ENCODE data around the gene PLEKHA6. TPM values are rescaled to one million over a fixed set of nuclear protein-coding genes. Genes with fewer than 3 reads are reported as not detected.

PLEKHA6 gene, protein sequence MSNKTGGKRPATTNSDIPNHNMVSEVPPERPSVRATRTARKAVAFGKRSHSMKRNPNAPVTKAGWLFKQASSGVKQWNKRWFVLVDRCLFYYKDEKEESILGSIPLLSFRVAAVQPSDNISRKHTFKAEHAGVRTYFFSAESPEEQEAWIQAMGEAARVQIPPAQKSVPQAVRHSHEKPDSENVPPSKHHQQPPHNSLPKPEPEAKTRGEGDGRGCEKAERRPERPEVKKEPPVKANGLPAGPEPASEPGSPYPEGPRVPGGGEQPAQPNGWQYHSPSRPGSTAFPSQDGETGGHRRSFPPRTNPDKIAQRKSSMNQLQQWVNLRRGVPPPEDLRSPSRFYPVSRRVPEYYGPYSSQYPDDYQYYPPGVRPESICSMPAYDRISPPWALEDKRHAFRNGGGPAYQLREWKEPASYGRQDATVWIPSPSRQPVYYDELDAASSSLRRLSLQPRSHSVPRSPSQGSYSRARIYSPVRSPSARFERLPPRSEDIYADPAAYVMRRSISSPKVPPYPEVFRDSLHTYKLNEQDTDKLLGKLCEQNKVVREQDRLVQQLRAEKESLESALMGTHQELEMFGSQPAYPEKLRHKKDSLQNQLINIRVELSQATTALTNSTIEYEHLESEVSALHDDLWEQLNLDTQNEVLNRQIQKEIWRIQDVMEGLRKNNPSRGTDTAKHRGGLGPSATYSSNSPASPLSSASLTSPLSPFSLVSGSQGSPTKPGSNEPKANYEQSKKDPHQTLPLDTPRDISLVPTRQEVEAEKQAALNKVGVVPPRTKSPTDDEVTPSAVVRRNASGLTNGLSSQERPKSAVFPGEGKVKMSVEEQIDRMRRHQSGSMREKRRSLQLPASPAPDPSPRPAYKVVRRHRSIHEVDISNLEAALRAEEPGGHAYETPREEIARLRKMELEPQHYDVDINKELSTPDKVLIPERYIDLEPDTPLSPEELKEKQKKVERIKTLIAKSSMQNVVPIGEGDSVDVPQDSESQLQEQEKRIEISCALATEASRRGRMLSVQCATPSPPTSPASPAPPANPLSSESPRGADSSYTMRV
- total RNA-seq: 10 to 100 TPM in 3 of 4 donors, 1 to 10 TPM in 1; 3.7 to 15.4 (median 12.8) TPM

DNA sequence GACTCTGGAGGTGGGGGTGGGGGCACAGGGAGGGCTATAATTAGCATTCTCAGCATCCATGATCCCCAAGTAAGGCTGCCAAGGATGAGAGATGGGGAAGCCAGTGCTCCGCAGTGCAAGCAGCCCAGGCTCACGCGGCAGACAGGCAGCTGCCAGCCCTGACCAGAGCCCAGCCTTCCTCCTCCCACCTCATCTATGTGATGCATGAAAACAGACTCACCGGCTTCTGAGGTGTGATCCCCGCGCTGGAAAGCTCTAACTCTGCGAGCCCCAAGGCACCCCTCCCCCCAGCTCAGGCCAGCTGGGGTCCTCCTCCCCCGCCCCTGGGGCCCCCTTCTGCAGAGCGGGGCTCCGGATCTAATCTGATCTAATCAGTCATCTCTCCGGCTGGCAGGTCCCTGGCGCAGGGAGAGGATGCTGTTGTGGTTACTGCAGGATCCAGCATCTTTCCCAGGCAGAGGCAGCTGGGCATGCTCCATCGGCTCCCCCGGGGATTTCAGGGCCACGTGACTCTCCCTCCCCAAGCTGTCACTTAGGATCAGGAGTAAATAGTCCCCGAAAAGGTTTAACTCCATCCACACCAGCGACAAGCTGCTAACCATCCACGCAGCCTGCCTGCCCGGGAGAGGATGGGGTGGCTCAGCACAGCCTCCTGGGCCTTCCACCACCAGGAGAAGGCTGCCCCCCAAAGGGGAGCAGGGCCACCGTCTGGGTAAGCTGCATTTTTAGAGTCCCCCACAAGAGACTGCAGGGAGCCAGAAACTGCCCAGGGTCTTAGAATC, at the start of gene PLEKHA6:
Gene PLEKHA6, minus strand, starts transcription at position 456 of the 782 bp plus-strand sequence. CDS start 86,202 bp downstream, outside the sequence.
- Histone ChIP-seq H3K27ac (no peak within 1 kb of the TSS), H3K27me3 (peaks cover 9% of the 10 kb centered on the region), H3K4me1 (peaks cover 28% of the 10 kb centered on the region), H3K36me3 (no peaks in the 10 kb centered on the region), H3K4me3 (no peak within 1 kb of the TSS), H3K9me3 (no peaks in the 10 kb centered on the region)
- DNase-seq (ENCODE audit: low spot score in 2 of 2): no peak
- WGBS: 20% methylated on average over 15 of the region's 20 CpGs
- TF ChIP-seq POLR2A (IDR thresholded peaks at IDR 0.05) (no peak), EP300 (IDR thresholded peaks at IDR 0.05) (no peak), POLR2AphosphoS5 (IDR thresholded peaks at IDR 0.05) (no peak)
- TF ChIP-seq, protein P1, sequence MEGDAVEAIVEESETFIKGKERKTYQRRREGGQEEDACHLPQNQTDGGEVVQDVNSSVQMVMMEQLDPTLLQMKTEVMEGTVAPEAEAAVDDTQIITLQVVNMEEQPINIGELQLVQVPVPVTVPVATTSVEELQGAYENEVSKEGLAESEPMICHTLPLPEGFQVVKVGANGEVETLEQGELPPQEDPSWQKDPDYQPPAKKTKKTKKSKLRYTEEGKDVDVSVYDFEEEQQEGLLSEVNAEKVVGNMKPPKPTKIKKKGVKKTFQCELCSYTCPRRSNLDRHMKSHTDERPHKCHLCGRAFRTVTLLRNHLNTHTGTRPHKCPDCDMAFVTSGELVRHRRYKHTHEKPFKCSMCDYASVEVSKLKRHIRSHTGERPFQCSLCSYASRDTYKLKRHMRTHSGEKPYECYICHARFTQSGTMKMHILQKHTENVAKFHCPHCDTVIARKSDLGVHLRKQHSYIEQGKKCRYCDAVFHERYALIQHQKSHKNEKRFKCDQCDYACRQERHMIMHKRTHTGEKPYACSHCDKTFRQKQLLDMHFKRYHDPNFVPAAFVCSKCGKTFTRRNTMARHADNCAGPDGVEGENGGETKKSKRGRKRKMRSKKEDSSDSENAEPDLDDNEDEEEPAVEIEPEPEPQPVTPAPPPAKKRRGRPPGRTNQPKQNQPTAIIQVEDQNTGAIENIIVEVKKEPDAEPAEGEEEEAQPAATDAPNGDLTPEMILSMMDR (IDR thresholded peaks at IDR 0.05): no peak

DNA sequence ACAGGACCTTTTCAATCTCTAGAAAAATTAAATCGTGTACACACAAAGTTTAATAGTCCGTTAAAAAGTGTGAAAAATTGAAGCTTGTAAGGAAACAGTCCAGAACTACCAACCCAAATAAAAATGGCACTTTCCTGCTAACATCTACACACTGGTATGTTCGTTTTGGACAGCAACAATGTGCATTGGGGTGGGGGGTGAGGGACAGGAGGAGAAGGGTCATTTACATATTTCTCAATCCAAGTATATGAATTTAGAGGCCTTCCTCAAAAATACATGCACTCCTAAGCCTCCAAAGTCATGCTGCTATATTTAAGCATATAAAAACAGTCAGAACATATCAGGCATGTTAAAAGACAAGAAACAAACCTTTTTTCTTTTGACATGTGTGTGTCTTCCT, 49.4 kb upstream of the PLEKHA6 start:
- H3K4me1 ChIP-seq: peaks cover 45% of the 10 kb centered on the region
- peaks cover 10% of the 10 kb centered on the region for H3K36me3 ChIP-seq

DNA sequence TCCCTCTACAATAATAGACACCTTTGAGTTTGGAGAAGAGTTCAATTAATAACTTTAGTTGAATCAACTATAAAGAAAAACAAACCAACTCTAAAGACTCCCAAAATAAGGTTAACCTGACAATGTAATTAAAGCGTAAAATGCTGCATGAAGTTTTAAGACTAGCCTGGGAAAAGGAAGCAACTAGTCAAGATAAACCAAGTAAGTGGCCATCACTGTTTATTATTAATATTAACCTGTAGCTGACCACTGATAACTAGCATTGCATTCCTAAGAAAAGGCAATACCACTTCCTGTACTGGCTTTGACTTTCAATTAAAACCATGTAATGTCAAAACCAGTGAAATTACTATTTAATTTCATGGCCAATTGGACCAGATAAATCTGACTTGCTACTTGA, 48.9 kb upstream of the PLEKHA6 start:
- H3K27ac ChIP-seq: no peak overlapping the region
- H3K27me3 ChIP-seq: no peaks in the 10 kb centered on the region
- no peaks in the 10 kb centered on the region for H3K9me3 ChIP-seq
- peaks cover 45% of the 10 kb centered on the region for H3K4me1 ChIP-seq
- H3K36me3 ChIP-seq: peaks cover 15% of the 10 kb centered on the region
- TF ChIP-seq EP300 (IDR thresholded peaks at IDR 0.05): no peak
- no peak for TF ChIP-seq POLR2A (IDR thresholded peaks at IDR 0.05)
- TF ChIP-seq, protein P1 (IDR thresholded peaks at IDR 0.05): no peak
- TF ChIP-seq POLR2AphosphoS5 (IDR thresholded peaks at IDR 0.05): no peak
- 8% methylated on average over 1 of the region's 1 CpG for WGBS
- H3K4me3 ChIP-seq: peak overlapping the region; percentile 70
- no peak for DNase-seq (ENCODE audit: low spot score in 2 of 2)

More for the DNA sequence above, 49.4 kb upstream of the PLEKHA6 start:
- 0% methylated on average over 3 of the region's 3 CpGs for WGBS
- TF ChIP-seq POLR2AphosphoS5 (IDR thresholded peaks at IDR 0.05) (no peak), EP300 (IDR thresholded peaks at IDR 0.05) (no peak), POLR2A (IDR thresholded peaks at IDR 0.05) (no peak)
- TF ChIP-seq, protein P1 (IDR thresholded peaks at IDR 0.05): no peak
- no peak for DNase-seq (ENCODE audit: low spot score in 2 of 2)
- no peak overlapping the region for H3K27ac ChIP-seq
- H3K9me3 ChIP-seq: no peaks in the 10 kb centered on the region
- H3K27me3 ChIP-seq: no peaks in the 10 kb centered on the region
- peak overlapping the region; percentile 70 for H3K4me3 ChIP-seq

DNA sequence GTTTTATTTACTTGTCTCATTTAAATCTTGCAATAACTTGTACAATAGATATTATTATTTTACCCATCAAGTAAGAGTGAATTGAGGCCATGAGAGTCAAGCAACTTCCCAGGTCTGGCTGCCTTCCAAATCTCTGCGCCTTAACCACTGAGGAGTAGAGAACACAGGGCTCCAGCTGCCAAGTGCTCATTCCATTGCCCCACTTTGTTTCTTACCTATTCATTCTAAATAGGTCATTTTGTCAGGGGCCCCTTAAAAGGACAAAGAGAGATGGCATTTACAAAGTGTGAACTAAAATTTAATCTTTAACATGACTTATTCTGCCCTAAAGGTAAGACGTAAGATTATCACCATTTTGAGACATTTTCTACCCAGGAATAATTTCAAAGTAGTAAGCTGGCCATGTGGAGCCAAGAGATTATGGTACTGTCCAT, 48.4 kb upstream of the PLEKHA6 start:
- H3K9me3 ChIP-seq: no peaks in the 10 kb centered on the region
- H3K4me1 ChIP-seq: peaks cover 42% of the 10 kb centered on the region
- WGBS: 0% methylated on average over 2 of the region's 2 CpGs
- H3K27ac ChIP-seq: no peak overlapping the region
- no peaks in the 10 kb centered on the region for H3K27me3 ChIP-seq
- TF ChIP-seq POLR2A (IDR thresholded peaks at IDR 0.05) (no peak), POLR2AphosphoS5 (IDR thresholded peaks at IDR 0.05) (no peak), EP300 (IDR thresholded peaks at IDR 0.05) (no peak)
- TF ChIP-seq, protein P1 (IDR thresholded peaks at IDR 0.05): no peak
- peak overlapping the region; percentile 70 for H3K4me3 ChIP-seq
- H3K36me3 ChIP-seq: peaks cover 18% of the 10 kb centered on the region
- peak; percentile 85 to 91 for DNase-seq (ENCODE audit: low spot score in 2 of 2)
